ENCODE data around the gene IGFALS. TPM values are rescaled to one million over a fixed set of nuclear protein-coding genes. Genes with fewer than 3 reads are reported as not detected.
A peak's percentile ranks its signal among the peaks of the same experiment; 100 is the strongest.

The IGFALS gene
- total RNA-seq, 4 donors from 2014 or later: 0.35 TPM; not detected in 3

GRCh38 chr16:1825381-1825863 is 31.9 kb upstream of the IGFALS start:
- H3K27ac ChIP-seq: peak overlapping the region; percentile 87 to 98 (median 92)
- H3K9me3 ChIP-seq: no peaks in the 10 kb centered on the region
- H3K4me3 ChIP-seq: peak overlapping the region; percentile 69 to 94 (median 85)
- peaks cover 3 to 51% (median 14%) of the 10 kb centered on the region in 4 donors for H3K4me1 ChIP-seq
- DNase-seq: peak in 1 of 3 donors; percentile 48
- peaks cover 0 to 24% (median 0%) of the 10 kb centered on the region in 3 donors for H3K36me3 ChIP-seq
- no peak for TF ChIP-seq CTCF (IDR thresholded peaks at IDR 0.05)
- no peaks in the 10 kb centered on the region for H3K27me3 ChIP-seq

GRCh38 chr16:1823821-1824220 is 30.3 kb upstream of the IGFALS start:
- Histone ChIP-seq H3K4me3 (no peak overlapping the region), H3K27me3 (no peaks in the 10 kb centered on the region), H3K4me1 (peaks cover 3 to 38% (median 14%) of the 10 kb centered on the region in 4 donors), H3K36me3 (peaks cover 0 to 40% (median 0%) of the 10 kb centered on the region in 3 donors), H3K9me3 (no peaks in the 10 kb centered on the region), H3K27ac (no peak overlapping the region)
- TF ChIP-seq POLR2A (IDR thresholded peaks at IDR 0.05): no peak
- TF ChIP-seq CTCF (IDR thresholded peaks at IDR 0.05): peak in 2 of 6 experiments; percentile 26 to 37
- DNase-seq: peak in 2 of 3 donors; percentile 67 to 69

- Histone ChIP-seq H3K4me1 (peaks cover 3 to 28% (median 13%) of the 10 kb centered on the region in 4 donors), H3K27ac (no peak overlapping the region), H3K27me3 (no peaks in the 10 kb centered on the region), H3K4me3 (no peak overlapping the region), H3K36me3 (peaks cover 0 to 51% (median 0%) of the 10 kb centered on the region in 3 donors), H3K9me3 (no peaks in the 10 kb centered on the region)
- no peak for TF ChIP-seq CTCF (IDR thresholded peaks at IDR 0.05)
- TF ChIP-seq POLR2A (IDR thresholded peaks at IDR 0.05): no peak
- no peak for DNase-seq
Measured at GRCh38 chr16:1822801-1823200, 29.3 kb upstream of the IGFALS start.

- DNase-seq: no peak
- no peak for TF ChIP-seq POLR2A (IDR thresholded peaks at IDR 0.05)
- TF ChIP-seq CTCF (IDR thresholded peaks at IDR 0.05): no peak
- no peak overlapping the region for H3K27ac ChIP-seq
- peaks cover 0 to 58% (median 0%) of the 10 kb centered on the region in 3 donors for H3K36me3 ChIP-seq
- H3K4me1 ChIP-seq: peaks cover 3 to 26% (median 10%) of the 10 kb centered on the region in 4 donors
- no peaks in the 10 kb centered on the region for H3K27me3 ChIP-seq
- no peak overlapping the region for H3K4me3 ChIP-seq
- no peaks in the 10 kb centered on the region for H3K9me3 ChIP-seq
Measured at GRCh38 chr16:1821861-1822611, 28.5 kb upstream of the IGFALS start.

GRCh38 chr16:1820946-1821290 is 27.4 kb upstream of the IGFALS start:
- Histone ChIP-seq H3K4me3 (no peak overlapping the region), H3K4me1 (peaks cover 3 to 25% (median 8%) of the 10 kb centered on the region in 4 donors), H3K36me3 (peaks cover 0 to 69% (median 4%) of the 10 kb centered on the region in 3 donors), H3K27me3 (no peaks in the 10 kb centered on the region), H3K9me3 (no peaks in the 10 kb centered on the region), H3K27ac (no peak overlapping the region)
- DNase-seq: peak in 1 of 3 donors; percentile 25
- TF ChIP-seq POLR2A (IDR thresholded peaks at IDR 0.05) (no peak), CTCF (IDR thresholded peaks at IDR 0.05) (no peak)

Data from Peyer's patch (tissue), 4 donors.